ENCODE results near the gene ALX4.

GRCh38 chr11:44241851-44242250, 68.1 kb downstream of the ALX4 start:
- TF ChIP-seq, protein P1, sequence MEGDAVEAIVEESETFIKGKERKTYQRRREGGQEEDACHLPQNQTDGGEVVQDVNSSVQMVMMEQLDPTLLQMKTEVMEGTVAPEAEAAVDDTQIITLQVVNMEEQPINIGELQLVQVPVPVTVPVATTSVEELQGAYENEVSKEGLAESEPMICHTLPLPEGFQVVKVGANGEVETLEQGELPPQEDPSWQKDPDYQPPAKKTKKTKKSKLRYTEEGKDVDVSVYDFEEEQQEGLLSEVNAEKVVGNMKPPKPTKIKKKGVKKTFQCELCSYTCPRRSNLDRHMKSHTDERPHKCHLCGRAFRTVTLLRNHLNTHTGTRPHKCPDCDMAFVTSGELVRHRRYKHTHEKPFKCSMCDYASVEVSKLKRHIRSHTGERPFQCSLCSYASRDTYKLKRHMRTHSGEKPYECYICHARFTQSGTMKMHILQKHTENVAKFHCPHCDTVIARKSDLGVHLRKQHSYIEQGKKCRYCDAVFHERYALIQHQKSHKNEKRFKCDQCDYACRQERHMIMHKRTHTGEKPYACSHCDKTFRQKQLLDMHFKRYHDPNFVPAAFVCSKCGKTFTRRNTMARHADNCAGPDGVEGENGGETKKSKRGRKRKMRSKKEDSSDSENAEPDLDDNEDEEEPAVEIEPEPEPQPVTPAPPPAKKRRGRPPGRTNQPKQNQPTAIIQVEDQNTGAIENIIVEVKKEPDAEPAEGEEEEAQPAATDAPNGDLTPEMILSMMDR (IDR thresholded peaks at IDR 0.05), result no peak
- TF ChIP-seq POLR2A (IDR thresholded peaks at IDR 0.05) (no peak), POLR2AphosphoS5 (IDR thresholded peaks at IDR 0.05; ENCODE audit: insufficient read depth in 1 of 2, low read depth in 1 of 2) (no peak)
